T-helper 2 cell treated with Interferon-gamma antibody and Interleukin-4, amounts not matched to agents 100 ng/mL and 5 ng/mL, for 36 hours (primary cell): ENCODE measurements around the gene SNX12. TPM values are rescaled to one million over a fixed set of nuclear protein-coding genes. Genes with fewer than 3 reads are reported as not detected.
"Not testable (repeated sequence)": the region's sequence is repeated elsewhere in the genome, so short reads cannot be mapped to it uniquely, and the experiment has no call there.

Source experiments
- intact Hi-C: fragments of 100-400 bp; cut with micrococcal nuclease; formaldehyde crosslinking; loops from one replicate; pipeline ENCODE4 v1.15.1; 2023
- total RNA-seq: library from RNA; stranded (reverse); gene quantifications from 2 replicates; pipeline ENCODE4 v1.2.3, GENCODE V29; 2022

The SNX12 gene
- total RNA-seq, 1 donor from 2014 or later = 46.2 TPM

DNA sequence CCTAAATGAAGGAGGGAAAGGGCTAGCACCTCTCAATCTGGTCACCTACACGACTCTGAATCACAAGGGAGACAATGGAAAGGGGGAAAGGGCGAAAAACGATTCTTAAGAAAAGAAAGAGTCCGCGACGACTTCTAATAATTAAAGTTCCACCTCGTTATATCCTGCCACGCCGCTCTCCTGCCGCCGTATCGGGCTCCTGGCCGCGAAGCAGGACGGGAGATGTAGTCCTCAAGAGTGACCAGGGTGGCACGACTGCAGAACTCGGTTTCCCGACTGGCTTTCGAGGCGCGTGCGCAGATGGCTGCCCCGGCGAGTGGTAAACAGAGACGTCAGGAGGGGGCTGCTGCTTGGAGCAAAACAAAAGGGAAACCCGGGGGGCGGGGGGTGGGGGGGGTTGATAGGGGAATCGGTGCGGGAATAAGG is 27.4 kb upstream of the SNX12 start, which contains the start of gene FOXO4:
FOXO4 (plus strand) TSS at position 297 of the 426 bp plus-strand sequence. CDS start 678 bp downstream, outside the sequence.
- intact Hi-C loops = loop anchor here (1.0 to 5.0 kb wide), 2 partner anchors 27 to 187 kb away; partner anchors contain the start of genes NONO and SNX12

DNA sequence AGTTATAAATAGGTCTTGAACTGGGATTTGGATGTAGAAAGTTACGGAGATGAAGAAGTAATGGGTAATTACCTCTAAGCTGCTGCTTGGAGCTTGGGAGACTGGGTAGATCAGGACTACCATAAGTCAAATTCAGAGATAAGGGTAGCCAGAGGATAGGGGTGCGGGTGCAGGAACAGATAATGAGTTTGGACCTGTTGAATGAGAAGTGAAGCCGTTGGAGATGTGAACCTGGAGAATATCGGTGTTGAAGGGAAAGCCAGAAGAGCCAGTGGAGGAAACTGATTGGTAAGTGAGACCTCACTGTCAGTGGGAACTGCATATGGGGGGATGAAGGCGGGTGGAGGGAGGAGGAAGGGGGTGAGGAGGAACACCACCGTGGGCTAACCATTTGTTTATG is 26.9 kb upstream of the SNX12 start:
- intact Hi-C loops = loop anchor here (1.0 to 5.0 kb wide), 2 partner anchors 27 to 187 kb away; partner anchors contain the start of genes NONO and SNX12

DNA sequence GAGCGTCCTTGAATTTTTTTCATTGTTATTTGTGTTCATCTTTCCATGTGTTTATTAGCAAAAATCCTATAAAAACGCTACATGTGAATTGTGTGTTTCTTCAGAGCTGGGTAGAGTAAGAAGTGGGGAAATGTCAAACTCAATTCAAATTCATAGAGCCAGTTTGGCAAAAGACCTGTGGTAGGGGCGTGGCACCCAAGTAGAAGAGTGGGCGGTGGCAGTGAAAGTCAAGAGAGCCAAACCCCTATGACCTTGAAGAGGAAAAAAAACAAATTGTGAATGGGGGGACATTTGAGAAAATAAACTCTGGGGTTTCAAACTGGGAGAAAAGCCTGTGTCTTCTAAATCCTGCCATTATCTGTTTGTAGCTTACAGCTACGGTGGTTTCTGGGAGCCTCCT is 23.1 kb upstream of the SNX12 start:
- intact Hi-C loops = no loop called here

DNA sequence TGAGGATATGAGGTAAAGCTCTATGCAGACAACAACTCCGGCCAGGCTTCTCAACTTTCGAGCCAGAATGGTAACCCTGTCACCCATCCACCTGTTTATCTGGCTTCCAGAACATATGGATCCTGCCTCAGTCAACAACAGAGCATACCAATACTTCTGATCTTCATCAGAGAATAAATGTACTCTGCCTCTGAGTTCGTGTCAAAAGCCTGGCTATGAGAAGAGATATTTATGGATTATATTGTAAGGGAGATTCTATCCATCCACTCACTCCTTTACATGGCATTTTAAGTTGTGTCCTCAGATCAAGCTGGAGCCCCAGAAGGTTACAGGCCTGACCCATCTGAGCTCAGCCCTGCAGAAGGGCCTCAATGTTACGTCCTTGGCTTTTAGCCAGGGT is 17.8 kb upstream of the SNX12 start:
- intact Hi-C loops = no loop called here

DNA sequence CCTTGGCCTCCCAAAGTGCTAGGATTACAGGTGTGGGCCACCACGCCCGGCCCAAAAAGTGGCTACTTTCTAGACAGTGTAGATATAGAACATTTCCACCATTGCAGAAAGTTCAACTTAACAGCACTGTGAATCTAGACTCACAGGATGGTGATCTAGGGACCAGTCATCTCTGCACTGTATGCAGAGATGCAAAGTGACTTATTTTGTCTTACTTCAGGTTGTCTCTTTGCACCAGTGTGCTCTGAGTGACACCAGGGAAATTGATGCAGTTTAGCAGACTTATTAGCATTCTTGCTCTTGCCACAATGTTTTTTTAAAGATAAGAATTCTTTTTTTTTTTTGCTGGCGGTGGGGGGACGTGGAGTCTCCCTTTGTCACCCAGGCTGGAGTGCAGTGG is 14.7 kb upstream of the SNX12 start:
- intact Hi-C loops = no loop called here

DNA sequence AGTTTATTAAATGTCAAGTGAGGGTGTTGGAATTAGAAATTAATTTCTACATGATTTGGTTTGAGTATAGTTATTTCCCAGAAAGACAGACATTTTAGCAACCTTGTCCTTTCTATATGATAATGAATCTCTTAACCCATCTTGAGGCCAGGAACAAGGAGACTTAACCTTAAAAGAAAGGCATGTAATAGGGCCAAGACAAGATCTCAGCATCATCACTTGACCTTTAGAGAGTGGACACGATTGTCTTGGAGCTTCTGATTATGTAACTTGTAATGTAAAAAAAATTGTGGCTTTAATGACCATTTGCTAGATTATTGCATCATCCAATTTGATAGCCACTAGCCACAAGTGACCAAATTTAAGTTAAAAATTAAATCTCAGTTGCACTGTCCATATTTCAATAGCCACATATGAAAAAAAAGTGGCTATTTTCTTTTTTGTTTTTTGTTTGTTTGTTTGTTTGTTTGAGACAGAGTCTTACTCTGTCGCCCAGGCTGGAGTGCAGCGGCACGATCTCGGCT is 14.1 kb upstream of the SNX12 start:
- intact Hi-C loops = no loop called here

DNA sequence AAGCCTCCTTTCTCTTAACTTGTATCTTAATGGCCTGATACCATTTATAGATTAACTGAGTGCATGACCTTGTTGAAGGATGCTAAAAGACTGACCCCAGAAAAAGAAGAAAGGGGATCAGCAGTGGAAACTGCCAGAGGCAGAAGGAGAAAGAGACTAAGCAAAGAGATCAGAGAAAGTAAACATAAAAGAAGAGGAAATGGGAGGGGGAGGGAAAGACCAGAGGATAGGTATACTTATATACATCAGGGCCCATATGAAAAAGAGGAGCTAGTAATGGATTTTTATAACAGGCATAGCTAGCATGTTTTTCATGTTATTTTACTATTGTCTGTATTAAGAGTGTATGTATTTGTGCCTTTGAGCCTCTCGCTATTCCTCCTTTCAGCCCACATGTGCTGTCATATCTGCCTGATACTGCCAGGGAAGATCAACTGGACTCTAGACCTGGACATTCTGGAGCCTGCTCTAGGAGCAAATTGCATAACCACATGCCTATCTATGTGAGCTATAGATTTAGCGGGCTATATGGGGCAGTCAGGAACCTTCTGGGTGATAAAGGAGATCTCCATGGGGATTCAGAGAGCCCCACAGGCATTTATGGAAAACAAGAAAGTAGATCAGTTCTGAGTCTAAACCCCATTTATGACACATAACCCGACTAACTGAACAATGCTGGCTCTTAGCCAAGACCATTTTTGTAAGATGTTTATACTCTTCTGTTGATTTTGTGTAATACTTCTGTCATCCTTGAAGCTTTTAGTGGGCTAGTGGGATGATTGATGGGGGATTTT is 13.4 kb upstream of the SNX12 start:
- intact Hi-C loops = no loop called here

DNA sequence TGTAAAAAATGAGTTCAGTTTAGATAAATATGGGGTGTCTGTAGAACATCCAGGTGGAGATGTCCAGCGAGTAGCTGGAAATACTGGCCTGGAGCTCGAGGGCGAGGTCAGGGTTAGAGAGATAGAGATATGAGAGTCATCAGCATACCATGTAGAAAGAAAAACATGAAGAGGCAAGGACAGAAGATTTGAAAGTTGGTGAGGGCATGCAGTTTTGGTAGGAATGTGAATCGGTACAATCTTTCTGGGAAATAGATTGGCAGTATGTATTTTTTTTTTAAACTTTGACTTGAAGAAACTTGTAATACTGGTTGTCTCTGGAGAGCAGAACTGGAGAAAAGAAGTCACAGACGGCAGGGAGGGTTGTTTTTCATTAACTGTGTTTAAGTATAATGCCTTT is 2.4 kb upstream of the SNX12 start:
- intact Hi-C loops = no loop called here

DNA sequence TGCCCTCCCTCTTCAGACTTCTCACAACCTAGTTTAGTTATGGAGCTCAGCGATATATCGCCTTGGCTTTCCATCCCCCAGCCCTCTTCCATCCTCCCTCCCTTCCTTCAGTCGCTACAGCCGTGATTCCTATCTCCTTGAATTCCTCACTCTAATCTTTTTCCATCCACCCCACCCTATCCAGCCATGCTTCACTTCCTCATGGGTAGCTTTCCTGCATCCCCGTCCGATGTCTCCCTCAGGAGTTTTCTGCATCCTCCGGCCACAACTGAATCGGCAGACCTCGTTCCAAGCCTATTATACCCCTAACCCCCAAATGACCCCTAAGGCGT is 456 bp downstream of the SNX12 start:
- intact Hi-C loops = loop anchor here (1.0 to 10.0 kb wide), 5 partner anchors 28 to 613 kb away; partner anchors contain the start of genes FOXO4, IL2RG and TAF1

DNA sequence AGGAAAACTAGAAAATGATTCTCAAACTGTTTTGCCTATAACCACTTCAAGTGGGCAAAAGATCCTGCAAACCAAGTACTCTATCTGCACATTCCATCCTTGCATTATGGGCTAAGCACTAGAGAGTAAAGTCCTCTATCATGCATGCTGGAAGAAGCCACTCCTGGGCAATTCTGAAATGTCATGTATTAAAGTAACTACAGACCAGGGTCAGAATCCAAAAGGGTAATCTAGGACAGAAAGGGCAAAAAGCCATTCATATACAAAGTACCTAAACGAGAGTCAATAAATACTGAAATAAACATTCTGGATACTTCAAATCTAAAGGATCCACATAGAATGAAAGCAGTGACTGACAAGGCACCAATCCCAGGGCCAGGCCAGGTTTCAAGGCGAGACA is 1.0 kb downstream of the SNX12 start:
- intact Hi-C loops = loop anchor here (5.0 to 10.0 kb wide), 3 partner anchors 45 to 612 kb away; partner anchors contain the start of genes IL2RG and TAF1

DNA sequence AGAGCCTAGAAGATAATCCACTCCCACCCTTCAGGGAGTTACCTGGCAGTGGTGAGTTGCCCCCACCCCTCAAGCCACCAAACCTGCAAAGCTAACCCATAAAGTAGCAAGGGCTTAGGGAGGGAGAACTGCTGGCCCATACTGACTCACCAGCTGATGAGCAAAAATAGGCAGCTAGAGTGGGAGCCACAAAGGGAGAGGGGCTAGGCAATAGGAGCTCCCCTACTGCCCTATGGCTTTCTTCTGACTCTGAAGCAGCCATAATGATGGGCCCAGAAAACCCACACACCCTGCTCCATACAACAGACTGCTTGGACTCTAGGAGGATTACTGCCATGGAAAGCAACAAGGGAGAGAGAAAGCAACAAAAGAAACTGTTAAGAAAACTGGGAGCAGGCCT is 8.0 kb downstream of the SNX12 start:
- intact Hi-C loops = loop anchor here (10.0 kb wide), 1 partner anchor 605 kb away; no protein-coding TSS in a partner anchor

DNA sequence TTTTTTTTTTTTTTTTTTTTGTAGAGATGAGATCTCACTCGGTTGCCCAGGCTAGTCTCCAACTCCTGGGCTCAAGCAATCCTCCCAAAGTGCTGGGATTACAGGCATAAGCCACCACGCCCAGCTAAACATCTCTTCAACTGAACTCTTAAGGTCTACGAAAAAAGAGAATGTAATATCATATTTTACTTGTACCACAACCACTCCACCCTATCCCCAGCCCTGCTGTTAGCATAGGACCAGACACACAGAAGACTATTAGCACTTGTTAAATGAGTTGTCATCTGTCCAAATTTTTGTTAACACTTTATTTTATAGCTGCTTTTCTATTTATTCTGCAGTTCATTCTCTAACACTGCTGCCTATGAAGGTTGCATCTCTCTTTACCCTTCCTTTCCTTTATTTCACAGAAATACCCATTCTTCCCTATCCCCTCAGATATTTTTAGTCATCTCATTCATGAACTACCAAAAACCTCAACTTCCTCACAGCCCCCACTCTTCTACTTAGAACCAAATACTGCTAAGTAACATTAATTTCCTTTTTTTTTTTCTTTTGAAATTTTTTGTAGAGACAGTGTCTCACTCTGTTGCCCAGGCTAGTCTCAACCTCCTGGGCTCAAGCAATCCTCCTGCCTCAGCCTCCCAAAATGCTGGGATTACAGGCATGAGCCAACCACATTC is 10.1 kb downstream of the SNX12 start:
- intact Hi-C loops = no loop called here

DNA sequence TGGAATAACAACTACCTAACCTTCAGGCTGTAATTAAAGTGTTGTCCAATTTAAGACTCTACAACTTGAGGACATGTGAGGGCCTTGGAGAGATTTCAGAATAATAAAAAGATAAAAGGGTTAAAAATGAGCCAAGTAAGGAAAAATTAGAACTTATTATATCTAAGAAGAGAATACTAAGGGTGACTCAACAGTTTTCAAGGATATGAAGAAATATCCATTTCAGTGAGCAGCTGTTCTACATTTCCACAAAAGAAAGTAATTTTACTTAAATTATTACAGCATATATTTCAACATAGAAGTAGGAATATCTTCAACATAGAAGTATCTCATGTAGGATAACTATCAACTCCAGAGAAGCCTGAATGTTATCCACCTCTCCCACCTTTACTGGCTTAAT is 11.3 kb downstream of the SNX12 start:
- intact Hi-C loops = no loop called here

DNA sequence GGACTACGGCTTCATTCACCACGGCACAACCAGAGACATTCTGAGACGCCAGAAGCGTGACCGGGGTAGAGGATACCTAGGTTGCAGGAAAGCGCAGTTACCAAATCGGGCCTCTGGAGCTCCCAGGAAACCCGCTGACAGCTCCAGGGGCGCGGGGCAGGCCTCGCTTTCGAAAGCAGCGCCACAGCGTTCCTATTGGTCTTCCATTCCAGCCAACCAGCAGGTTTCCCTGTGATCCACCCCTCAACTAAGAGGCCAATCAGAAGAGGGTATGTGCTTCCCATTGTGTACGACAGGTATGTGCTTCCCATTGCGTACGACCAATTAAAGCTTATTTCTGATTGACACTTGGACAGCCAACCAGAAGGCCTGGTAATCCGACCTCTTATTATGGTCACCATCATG is 14.9 kb downstream of the SNX12 start:
- intact Hi-C loops = no loop called here

DNA sequence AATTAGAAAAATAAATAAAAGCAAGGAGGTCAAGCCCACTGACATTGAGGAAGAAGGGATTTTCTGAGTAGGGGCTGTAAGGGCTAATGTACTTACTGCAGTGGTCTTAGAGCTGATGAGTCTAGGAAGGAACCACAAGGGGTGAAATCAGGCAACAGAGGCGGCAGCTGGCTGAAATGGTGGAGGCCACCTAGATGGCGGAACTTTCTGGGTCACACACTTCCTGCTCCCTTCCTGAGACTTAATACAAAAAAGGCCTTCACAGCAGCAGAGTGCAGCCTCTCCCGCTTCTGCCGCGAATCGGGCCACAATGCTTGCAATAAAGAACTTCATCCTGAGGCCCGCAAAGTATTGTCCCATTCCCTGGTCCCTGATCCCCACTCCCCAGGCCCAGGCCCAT is 15.4 kb downstream of the SNX12 start:
- intact Hi-C loops = no loop called here

DNA sequence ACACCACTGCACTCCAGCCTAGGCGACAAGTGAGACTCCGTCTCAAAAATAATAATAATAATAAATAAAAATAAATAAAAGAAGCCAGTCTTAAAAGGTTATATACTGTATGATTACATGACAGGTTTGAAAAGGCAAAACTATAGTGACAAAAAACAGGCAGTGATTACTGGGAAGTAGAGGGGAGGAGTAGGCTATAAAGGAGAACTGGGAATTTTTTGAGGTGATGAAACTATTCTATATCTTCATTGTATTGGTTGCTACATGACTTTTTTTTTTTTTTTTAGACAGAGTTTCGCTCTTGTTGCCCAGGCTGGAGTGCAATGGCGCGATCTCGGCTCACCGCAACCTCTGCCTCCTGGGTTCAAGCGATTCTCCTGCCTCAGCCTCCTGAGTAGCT is 20.2 kb downstream of the SNX12 start:
- intact Hi-C loops = not testable (repeated sequence)

DNA sequence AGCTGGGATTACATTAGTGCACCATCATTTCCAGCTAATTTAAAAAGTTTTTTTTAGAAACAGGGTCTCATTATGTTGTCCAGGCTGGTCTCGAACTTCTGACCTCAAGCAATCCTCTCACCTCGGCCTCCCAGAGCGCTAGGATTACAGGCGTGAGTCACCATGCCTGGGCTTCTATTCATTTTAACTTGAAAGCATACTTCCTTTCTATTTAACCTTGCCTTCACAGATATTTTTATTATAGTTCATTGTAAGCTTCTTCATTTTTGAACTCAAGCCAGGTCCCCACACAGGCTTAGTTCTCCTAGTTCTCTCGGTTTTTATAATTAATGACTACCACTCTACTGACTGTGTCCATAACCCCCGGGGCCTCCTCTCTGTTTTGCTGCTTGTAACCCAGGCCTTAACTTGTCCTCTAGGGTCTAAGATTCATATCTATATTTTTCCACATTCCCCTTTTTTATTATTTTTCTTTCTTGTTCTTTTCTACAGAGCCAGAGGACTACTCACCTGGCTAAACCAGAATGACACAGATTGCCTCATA is 50.7 kb downstream of the SNX12 start:
- intact Hi-C loops = no loop called here

Other genes with a start within 250 kb of the SNX12 start
- gene TEX11, start 159.6 kb downstream of the SNX12 start, total RNA-seq = not detected in 2 replicates
- gene SLC7A3, start 137.2 kb downstream of the SNX12 start, total RNA-seq = not detected in 2 replicates
- 8.4 and 10.3 TPM in 2 replicates for gene FOXO4, start 27.5 kb upstream of the SNX12 start, total RNA-seq
- gene CXorf65, start 38.4 kb upstream of the SNX12 start, total RNA-seq = 21.1 and 24.6 TPM in 2 replicates
- gene IL2RG, start 43.2 kb upstream of the SNX12 start, total RNA-seq = 502 and 503 TPM in 2 replicates
- 54.7 and 63.0 TPM in 2 replicates for gene MED12, start 50.3 kb upstream of the SNX12 start, total RNA-seq
- gene NLGN3, start 76.5 kb upstream of the SNX12 start, total RNA-seq = 1.3 TPM in 2 replicates
- 0.39 TPM in 1 of 2 replicates, not detected in the other for gene GJB1, start 154.9 kb upstream of the SNX12 start, total RNA-seq
- 20.9 and 21.8 TPM in 2 replicates for gene ZMYM3, start 185.8 kb upstream of the SNX12 start, total RNA-seq
- gene NONO, start 215.3 kb upstream of the SNX12 start, total RNA-seq = 510 and 529 TPM in 2 replicates
- gene ITGB1BP2, start 233.4 kb upstream of the SNX12 start, total RNA-seq = 5.6 and 7.8 TPM in 2 replicates